Measurements from ENCODE around the gene B3GNT8. TPM values are rescaled to one million over a fixed set of nuclear protein-coding genes. Genes with fewer than 3 reads are reported as not detected.
A peak's percentile ranks its signal among the peaks of the same experiment; 100 is the strongest.

The B3GNT8 gene
- total and polyA plus RNA-seq, 8 donors: 2.5 to 41.5 (median 7.0) TPM

DNA sequence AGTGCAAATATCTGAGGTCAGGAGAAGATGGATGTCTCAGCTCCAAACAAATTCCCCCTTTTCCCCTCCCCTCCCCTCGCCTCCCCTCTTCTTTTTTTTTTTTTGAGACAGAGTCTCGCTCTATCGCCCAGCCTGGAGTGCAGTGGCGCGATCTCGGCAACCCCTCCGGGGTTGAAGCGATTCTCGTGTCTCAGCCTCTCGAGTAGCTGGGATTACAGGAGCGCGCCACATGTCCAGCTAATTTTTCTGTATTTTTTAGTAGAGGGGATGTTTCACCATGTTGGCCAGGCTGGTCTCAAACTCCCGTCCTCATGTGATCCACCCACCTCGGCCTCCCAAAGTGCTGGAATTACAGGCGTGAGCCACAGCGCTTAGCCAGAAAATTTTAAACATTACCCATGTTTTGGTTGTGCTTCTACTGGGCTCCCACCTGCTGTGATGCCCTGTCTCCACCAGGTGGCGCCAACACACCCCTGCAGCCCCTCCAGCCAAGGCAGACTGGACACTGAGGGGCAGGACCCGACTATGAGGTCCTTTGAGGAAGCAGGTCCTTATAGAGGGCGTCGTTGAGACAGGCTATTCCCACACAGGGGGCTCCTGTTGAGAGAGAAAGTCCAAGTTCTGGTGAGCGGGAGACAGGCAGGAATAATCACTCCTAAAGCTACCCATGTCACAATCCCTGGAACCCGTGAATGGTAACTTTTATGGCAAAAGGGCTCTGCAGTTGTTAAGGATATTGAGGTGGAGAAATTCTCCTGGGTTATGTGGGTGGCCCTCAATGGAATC lies 22.1 kb upstream of the B3GNT8 start:
- no peak overlapping the region for H3K4me3 ChIP-seq
- no peaks in the 10 kb centered on the region for H3K36me3 ChIP-seq
- H3K4me1 ChIP-seq: peaks cover 3 to 14% of the 10 kb centered on the region in 2 donors
- H3K9me3 ChIP-seq: no peaks in the 10 kb centered on the region
- peaks cover 0 to 7% of the 10 kb centered on the region in 2 donors for H3K27me3 ChIP-seq
- peak; percentile 89 to 99 for TF ChIP-seq CTCF (IDR thresholded peaks at IDR 0.05)
- ATAC-seq (peak; percentile 98), DNase-seq (peak; percentile 64 to 93 (median 78))
- no peak overlapping the region for H3K27ac ChIP-seq
- intact Hi-C loops (cut with DNase I): loop anchor here in 1 of 2 donors (10.0 kb wide), 2 partner anchors 86 to 116 kb away; no protein-coding TSS in a partner anchor

GRCh38 chr19:41447732-41448332 lies 20.7 kb upstream of the B3GNT8 start:
- H3K4me3 ChIP-seq: peak overlapping the region in 1 of 2 donors; percentile 21

DNA sequence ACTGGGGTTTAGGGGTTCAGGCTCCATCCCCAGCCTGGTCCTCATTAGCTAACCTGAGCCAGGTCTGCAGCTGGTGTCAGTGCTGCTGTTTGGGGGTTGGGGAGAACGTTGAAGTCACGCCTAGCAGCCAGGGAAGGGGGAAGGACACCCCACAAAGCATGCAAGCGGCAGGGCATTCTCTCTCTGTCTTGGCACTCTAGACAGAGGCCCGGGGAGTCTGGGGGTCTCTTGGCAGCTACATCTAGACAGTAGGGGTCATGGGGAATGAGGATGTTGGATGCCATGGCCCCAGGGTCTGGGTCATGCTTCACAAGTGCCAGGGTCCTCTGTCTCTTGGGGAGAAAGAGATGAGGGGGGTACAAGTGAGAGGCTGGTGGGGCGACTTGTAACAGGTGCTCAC lies 18.4 kb upstream of the B3GNT8 start:
- Histone ChIP-seq H3K27me3 (peaks cover 0 to 7% of the 10 kb centered on the region in 2 donors), H3K27ac (no peak overlapping the region), H3K36me3 (no peaks in the 10 kb centered on the region), H3K4me3 (no peak overlapping the region), H3K9me3 (no peaks in the 10 kb centered on the region), H3K4me1 (peaks cover 3 to 14% of the 10 kb centered on the region in 2 donors)
- no peak for TF ChIP-seq CTCF (IDR thresholded peaks at IDR 0.05)
- DNase-seq (no peak), ATAC-seq (no peak)
- intact Hi-C loops (cut with DNase I): loop anchor here in 1 of 2 donors (10.0 kb wide), 2 partner anchors 89 to 119 kb away; no protein-coding TSS in a partner anchor

More at GRCh38 chr19:41447732-41448332, 20.7 kb upstream of the B3GNT8 start:
- ATAC-seq (no peak), DNase-seq (no peak)
- peak overlapping the region in 1 of 2 donors; percentile 43 for H3K27ac ChIP-seq
- H3K27me3 ChIP-seq: peaks cover 0 to 7% of the 10 kb centered on the region in 2 donors
- H3K9me3 ChIP-seq: no peaks in the 10 kb centered on the region
- no peak for TF ChIP-seq CTCF (IDR thresholded peaks at IDR 0.05)
- no peaks in the 10 kb centered on the region for H3K36me3 ChIP-seq
- H3K4me1 ChIP-seq: peaks cover 3 to 14% of the 10 kb centered on the region in 2 donors
- intact Hi-C loops (cut with DNase I): loop anchor here in 1 of 2 donors (10.0 kb wide), 2 partner anchors 87 to 117 kb away; no protein-coding TSS in a partner anchor

- Histone ChIP-seq H3K4me3 (no peak overlapping the region), H3K27me3 (peaks cover 0 to 7% of the 10 kb centered on the region in 2 donors), H3K9me3 (no peaks in the 10 kb centered on the region), H3K27ac (no peak overlapping the region), H3K36me3 (no peaks in the 10 kb centered on the region), H3K4me1 (peaks cover 6 to 23% of the 10 kb centered on the region in 2 donors)
- intact Hi-C loops (cut with DNase I): loop anchor here in 1 of 2 donors (10.0 kb wide), 2 partner anchors 91 to 121 kb away; no protein-coding TSS in a partner anchor
- ATAC-seq (no peak), DNase-seq (no peak)
- TF ChIP-seq CTCF (IDR thresholded peaks at IDR 0.05): no peak
Observed at GRCh38 chr19:41443813-41444455, 16.8 kb upstream of the B3GNT8 start.

All from left lung (tissue), 10 donors.